H9 (cell line): ENCODE data around the gene MAD1L1. TPM values are rescaled to one million over a fixed set of nuclear protein-coding genes. Genes with fewer than 3 reads are reported as not detected.
A peak's percentile ranks its signal among the peaks of the same experiment; 100 is the strongest.

ENCODE experiments used
- DNase-seq: peaks from one replicate; pipeline ENCODE4 v3.0.0-alpha.2; 2017
- H2AFZ ChIP-seq: one replicate; pipeline ENCODE4 v1.6.1; 2013; ENCODE audit warnings: mild to moderate bottlenecking, low read length, control low read depth, moderate library complexity
- H2AK5ac ChIP-seq: 2 replicates; pipeline ENCODE4 v1.6.1; 2013; ENCODE audit warnings: low read length, control low read depth, mixed read lengths; ENCODE audit not compliant: insufficient read length
- H2BK120ac ChIP-seq: one replicate; pipeline ENCODE4 v1.6.1; 2013; ENCODE audit warnings: low read depth, mild to moderate bottlenecking, low read length, control low read depth, inconsistent platforms; ENCODE audit not compliant: poor library complexity, severe bottlenecking
- H2BK12ac ChIP-seq: 2 replicates; pipeline ENCODE4 v1.6.1; 2013; ENCODE audit warnings: low read length, control low read depth, mixed read lengths, low read depth; ENCODE audit not compliant: insufficient read length
- H2BK15ac ChIP-seq: 2 replicates; pipeline ENCODE4 v1.6.1; 2013; ENCODE audit warnings: low read depth, low read length, control low read depth
- H2BK20ac ChIP-seq: one replicate; pipeline ENCODE4 v1.6.1; 2013; ENCODE audit warnings: low read depth, mild to moderate bottlenecking, low read length, control low read depth, inconsistent platforms; ENCODE audit not compliant: poor library complexity, severe bottlenecking
- H2BK5ac ChIP-seq: 2 replicates; pipeline ENCODE4 v1.6.1; 2013; ENCODE audit warnings: low read length, control low read depth, mixed read lengths; ENCODE audit not compliant: insufficient read length
- H3K14ac ChIP-seq: 2 replicates; pipeline ENCODE4 v1.6.1; 2013; ENCODE audit warnings: low read length, control low read depth; ENCODE audit not compliant: insufficient read depth
- H3K18ac ChIP-seq: 2 replicates; pipeline ENCODE4 v1.6.1; 2013; ENCODE audit warnings: low read depth, mild to moderate bottlenecking, mixed read lengths, low read length, control low read depth; ENCODE audit not compliant: insufficient read length
- H3K23ac ChIP-seq: 2 replicates; pipeline ENCODE4 v1.6.1; 2013; ENCODE audit warnings: low read length, control low read depth, mixed read lengths, low read depth; ENCODE audit not compliant: insufficient read length
- H3K23me2 ChIP-seq: 2 replicates; pipeline ENCODE4 v1.6.1; 2013; ENCODE audit warnings: low read depth, mild to moderate bottlenecking, mixed read lengths, low read length, control low read depth; ENCODE audit not compliant: insufficient read length, poor library complexity, severe bottlenecking
- H3K27ac ChIP-seq: 2 replicates; pipeline ENCODE4 v1.5.1; 2013; ENCODE audit warnings: low read length, control low read depth, mixed read lengths, low read depth; ENCODE audit not compliant: insufficient read length
- H3K27me3 ChIP-seq: 2 replicates; pipeline ENCODE4 v1.6.1; 2013; ENCODE audit warnings: low read length, control low read depth, inconsistent platforms; ENCODE audit not compliant: insufficient read depth
- H3K4ac ChIP-seq: 2 replicates; pipeline ENCODE4 v1.6.1; 2013; ENCODE audit warnings: low read depth, mild to moderate bottlenecking, control low read depth, inconsistent platforms, low read length, moderate library complexity
- H3K4me1 ChIP-seq: 2 replicates; pipeline ENCODE4 v1.6.1; 2013; ENCODE audit warnings: low read length, control low read depth, inconsistent platforms; ENCODE audit not compliant: insufficient read depth
- H3K4me2 ChIP-seq: 2 replicates; pipeline ENCODE4 v1.6.1; 2013; ENCODE audit warnings: low read length, control low read depth, mixed read lengths; ENCODE audit not compliant: insufficient read length, insufficient read depth
- H3K56ac ChIP-seq: 2 replicates; pipeline ENCODE4 v1.6.1; 2013; ENCODE audit warnings: low read depth, mild to moderate bottlenecking, mixed read lengths, low read length, control low read depth; ENCODE audit not compliant: insufficient read length
- H3K79me1 ChIP-seq: 2 replicates; pipeline ENCODE4 v1.6.1; 2013; ENCODE audit warnings: low read depth, mild to moderate bottlenecking, moderate library complexity, low read length, control low read depth, inconsistent platforms; ENCODE audit not compliant: insufficient read depth, poor library complexity, severe bottlenecking
- H3K79me2 ChIP-seq: 2 replicates; pipeline ENCODE4 v1.6.1; 2013; ENCODE audit warnings: low read length, control low read depth, inconsistent platforms; ENCODE audit not compliant: insufficient read depth
- H3K9ac ChIP-seq: 2 replicates; pipeline ENCODE4 v1.6.1; 2013; ENCODE audit warnings: low read length, control low read depth, mixed read lengths; ENCODE audit not compliant: insufficient read length; ENCODE audit errors: extremely low read depth
- H3K9me3 ChIP-seq: one replicate; pipeline ENCODE4 v1.6.1; 2013; ENCODE audit warnings: low read depth, low read length, inconsistent platforms; ENCODE audit not compliant: control insufficient read depth
- H3T11ph ChIP-seq: one replicate; pipeline ENCODE4 v1.6.1; 2013; ENCODE audit warnings: mild to moderate bottlenecking, low read length, control low read depth, inconsistent platforms
- H4K20me1 ChIP-seq: one replicate; pipeline ENCODE4 v1.6.1; 2013; ENCODE audit not compliant: control insufficient read depth, insufficient read length, insufficient read depth
- H4K5ac ChIP-seq: 2 replicates; pipeline ENCODE4 v1.6.1; 2013; ENCODE audit warnings: low read depth, mild to moderate bottlenecking, mixed read lengths, low read length, control low read depth; ENCODE audit not compliant: insufficient read length
- H4K8ac ChIP-seq: replicated peaks from 2 replicates; pipeline ENCODE4 v1.6.1; 2013; ENCODE audit warnings: low read length, control low read depth, mixed read lengths, low read depth; ENCODE audit not compliant: insufficient read length
- H4K91ac ChIP-seq: 2 replicates; pipeline ENCODE4 v1.6.1; 2013; ENCODE audit warnings: low read depth, mild to moderate bottlenecking, moderate library complexity, mixed read lengths, low read length, control low read depth; ENCODE audit not compliant: insufficient read length
- H3K27ac Mint-ChIP-seq, 3 experiments: 2 replicates in 2 of 3; 3 replicates in 1 of 3; pipeline ENCODE4 v1.8.0; 2020 to 2021; ENCODE audit warnings: mixed read lengths in 3 of 3, mild to moderate bottlenecking in 1 of 3, moderate library complexity in 1 of 3
- H3K27me3 Mint-ChIP-seq: 2 replicates; pipeline ENCODE4 v1.8.0; 2021; ENCODE audit warnings: low read depth, mild to moderate bottlenecking, moderate library complexity, mixed read lengths
- H3K36me3 Mint-ChIP-seq, 3 experiments: 2 replicates in 2 of 3; 3 replicates in 1 of 3; pipeline ENCODE4 v1.8.0; 2020 to 2021; ENCODE audit warnings: low read depth in 3 of 3, mixed read lengths in 3 of 3; ENCODE audit not compliant: insufficient read depth in 1 of 3
- H3K4me1 Mint-ChIP-seq, 2 experiments: 2 replicates each; pipeline ENCODE4 v1.8.0; 2020; ENCODE audit warnings: mixed read lengths in 2 of 2
- H3K4me3 Mint-ChIP-seq, 2 experiments: 2 replicates in 1 of 2; 3 replicates in 1 of 2; pipeline ENCODE4 v1.8.0; 2020 to 2021; ENCODE audit warnings: mild to moderate bottlenecking in 2 of 2, mixed read lengths in 2 of 2, moderate library complexity in 1 of 2
- H3K9me3 Mint-ChIP-seq, 2 experiments: 2 replicates in 1 of 2; 3 replicates in 1 of 2; pipeline ENCODE4 v1.8.0; 2020; ENCODE audit warnings: mild to moderate bottlenecking in 2 of 2, mixed read lengths in 2 of 2, moderate library complexity in 1 of 2
- WGBS: extraction: QIAGEN DNeasy Blood & Tissue Kit; methylation state at CpG from one replicate; pipeline ENCODE4 v1.1.7; 2013; ENCODE audit warnings: missing lambda C conversion rate, low lambda C conversion rate, mixed read lengths; ENCODE audit not compliant: insufficient read length; ENCODE audit errors: extremely low coverage; 5-methylcytosine and 5-hydroxymethylcytosine counted together
- total RNA-seq: library from RNA; stranded (reverse); gene quantifications from 2 replicates; pipeline ENCODE4 v1.2.1, GENCODE V29; 2021
- TF ChIP-seq, protein P1 (sequence below): fragments of 200-600 bp; sonication (generic); conservative IDR thresholded peaks from 3 replicates; pipeline ENCODE4 v1.8.0; 2021; ENCODE audit warnings: antibody characterized with exemption, mild to moderate bottlenecking

MAD1L1 gene
- total RNA-seq, 1 experiment from 2014 or later, result 39.0 TPM

DNA sequence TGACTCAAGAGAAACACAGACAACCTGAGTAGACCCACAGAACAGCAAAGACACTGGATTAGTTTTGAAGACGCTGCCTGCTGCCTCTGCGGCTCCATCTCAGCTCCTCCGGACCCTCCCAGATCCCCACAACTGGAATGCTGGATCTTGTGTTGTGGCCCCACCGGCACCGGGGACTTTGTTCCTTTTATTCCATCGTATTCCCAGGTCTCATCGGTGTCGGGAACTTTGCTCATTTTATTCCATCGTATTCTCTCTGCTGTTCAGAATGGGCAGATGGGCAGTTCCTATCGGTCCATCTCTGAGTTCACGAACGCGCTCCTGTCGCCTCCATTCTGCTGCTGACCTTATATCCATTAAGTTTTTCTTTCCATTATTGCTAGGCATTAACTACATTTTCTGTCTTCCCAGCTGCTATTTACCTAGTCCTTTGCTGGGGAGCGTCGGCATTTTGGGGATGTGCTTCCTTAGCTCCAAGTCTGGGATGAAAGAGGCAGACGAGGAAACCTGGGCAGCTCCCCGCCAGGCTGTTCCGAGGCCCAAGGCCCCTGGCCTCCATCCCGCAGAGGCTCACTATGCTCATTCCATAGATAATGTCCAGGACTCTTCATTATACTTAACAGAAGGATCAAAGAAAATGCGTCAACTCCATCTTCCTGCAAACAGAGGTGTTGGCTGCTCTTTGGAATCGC, 192.4 kb downstream of the MAD1L1 start:
- Histone ChIP-seq H3K14ac (no peak overlapping the region), H3K9ac (no peak overlapping the region), H3K23me2 (no peaks in the 10 kb centered on the region), H3K79me2 (no peaks in the 10 kb centered on the region; the same call in 1 of the 2 replicates), H3K56ac (no peak overlapping the region), H2BK120ac (no peak overlapping the region), H3T11ph (no peak overlapping the region), H4K91ac (no peak overlapping the region), H2BK12ac (no peak overlapping the region), H2BK5ac (no peak overlapping the region), H3K4ac (no peak overlapping the region), H2BK20ac (no peak overlapping the region), H3K4me2 (no peak overlapping the region), H3K4me1 (no peaks in the 10 kb centered on the region; the same call in 1 of the 2 replicates), H2AK5ac (no peak overlapping the region), H3K23ac (no peak overlapping the region), H3K27ac (no peak overlapping the region), H3K79me1 (no peaks in the 10 kb centered on the region), H3K27me3 (no peaks in the 10 kb centered on the region; the same call in 1 of the 2 replicates), H3K9me3 (no peaks in the 10 kb centered on the region), H3K18ac (no peak overlapping the region), H4K8ac (no peak overlapping the region), H4K20me1 (no peaks in the 10 kb centered on the region), H2BK15ac (no peak overlapping the region), H4K5ac (no peak overlapping the region), H2AFZ (no peak overlapping the region)
- Mint-ChIP-seq H3K4me3 (no peak overlapping the region), H3K4me1 (peaks cover 10 to 25% of the 10 kb centered on the region in 2 experiments), H3K27me3 (no peaks in the 10 kb centered on the region; the same call in 1 of the 2 replicates), H3K27ac (peak overlapping the region in 2 of 3 experiments; percentile 22 to 49; a peak in 2 of 7 replicates), H3K36me3 (peaks cover 16 to 20% (median 17%) of the 10 kb centered on the region in 3 experiments; a peak in 6 of 7 replicates), H3K9me3 (peaks cover 6 to 15% of the 10 kb centered on the region in 2 experiments)
- no CpG with 5 or more reads among the region's 22 CpGs for WGBS
- TF ChIP-seq, protein P1, sequence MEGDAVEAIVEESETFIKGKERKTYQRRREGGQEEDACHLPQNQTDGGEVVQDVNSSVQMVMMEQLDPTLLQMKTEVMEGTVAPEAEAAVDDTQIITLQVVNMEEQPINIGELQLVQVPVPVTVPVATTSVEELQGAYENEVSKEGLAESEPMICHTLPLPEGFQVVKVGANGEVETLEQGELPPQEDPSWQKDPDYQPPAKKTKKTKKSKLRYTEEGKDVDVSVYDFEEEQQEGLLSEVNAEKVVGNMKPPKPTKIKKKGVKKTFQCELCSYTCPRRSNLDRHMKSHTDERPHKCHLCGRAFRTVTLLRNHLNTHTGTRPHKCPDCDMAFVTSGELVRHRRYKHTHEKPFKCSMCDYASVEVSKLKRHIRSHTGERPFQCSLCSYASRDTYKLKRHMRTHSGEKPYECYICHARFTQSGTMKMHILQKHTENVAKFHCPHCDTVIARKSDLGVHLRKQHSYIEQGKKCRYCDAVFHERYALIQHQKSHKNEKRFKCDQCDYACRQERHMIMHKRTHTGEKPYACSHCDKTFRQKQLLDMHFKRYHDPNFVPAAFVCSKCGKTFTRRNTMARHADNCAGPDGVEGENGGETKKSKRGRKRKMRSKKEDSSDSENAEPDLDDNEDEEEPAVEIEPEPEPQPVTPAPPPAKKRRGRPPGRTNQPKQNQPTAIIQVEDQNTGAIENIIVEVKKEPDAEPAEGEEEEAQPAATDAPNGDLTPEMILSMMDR, result no peak
- no peak for DNase-seq
